Central memory CD8-positive, alpha-beta T cell (primary cell): ENCODE measurements around the gene AGPAT4.
A peak's percentile ranks its signal among the peaks of the same experiment; 100 is the strongest.

Source experiments
- ATAC-seq: fragments of 150-1000 bp; cut with Tn5 transposase; replicated peaks from 2 replicates; pipeline ENCODE4 v1.10.0; 2022; ENCODE audit warnings: mild to moderate bottlenecking, moderate FRiP score, moderate number of reproducible peaks; ENCODE audit not compliant: poor library complexity, severe bottlenecking; ENCODE audit errors: extremely low read depth
- DNase-seq, 2 donors: peaks; one replicate each; pipeline ENCODE4 v3.0.0; 2021; ENCODE audit warnings: low spot score in 2 of 2
- H3K27ac Mint-ChIP-seq: one replicate; pipeline ENCODE4 v1.8.0; 2022; ENCODE audit warnings: low read depth, mild to moderate bottlenecking, moderate library complexity, mixed read lengths
- H3K27me3 Mint-ChIP-seq: one replicate; pipeline ENCODE4 v1.8.0; 2022; ENCODE audit warnings: mixed read lengths
- H3K36me3 Mint-ChIP-seq: one replicate; pipeline ENCODE4 v1.8.0; 2022; ENCODE audit warnings: mild to moderate bottlenecking, moderate library complexity, mixed read lengths; ENCODE audit not compliant: insufficient read depth
- H3K4me1 Mint-ChIP-seq: one replicate; pipeline ENCODE4 v1.8.0; 2022; ENCODE audit warnings: mixed read lengths
- H3K4me3 Mint-ChIP-seq: one replicate; pipeline ENCODE4 v1.8.0; 2022; ENCODE audit warnings: mild to moderate bottlenecking, moderate library complexity, mixed read lengths
- H3K9me3 Mint-ChIP-seq: one replicate; pipeline ENCODE4 v1.8.0; 2022; ENCODE audit warnings: mixed read lengths

AGPAT4 gene

GRCh38 chr6:161139304-161139765 lies 134.5 kb downstream of the AGPAT4 start:
- Mint-ChIP-seq H3K4me3 (no peak overlapping the region), H3K27ac (peak overlapping the region; percentile 4), H3K4me1 (no peaks in the 10 kb centered on the region), H3K27me3 (no peaks in the 10 kb centered on the region), H3K9me3 (no peaks in the 10 kb centered on the region), H3K36me3 (peaks cover 6% of the 10 kb centered on the region)
- ATAC-seq (no peak), DNase-seq (no peak)

- Mint-ChIP-seq H3K4me3 (no peak overlapping the region), H3K27ac (peak overlapping the region; percentile 4), H3K27me3 (no peaks in the 10 kb centered on the region), H3K4me1 (no peaks in the 10 kb centered on the region), H3K36me3 (peaks cover 6% of the 10 kb centered on the region), H3K9me3 (no peaks in the 10 kb centered on the region)
- no peak for ATAC-seq
- DNase-seq, result peak in 1 of 2 donors; percentile 7
Observed at GRCh38 chr6:161138543-161139303, 135.1 kb downstream of the AGPAT4 start.

- peaks cover 6% of the 10 kb centered on the region for H3K36me3 Mint-ChIP-seq
- H3K4me1 Mint-ChIP-seq, result no peaks in the 10 kb centered on the region
- no peak overlapping the region for H3K4me3 Mint-ChIP-seq
- no peak overlapping the region for H3K27ac Mint-ChIP-seq
- no peaks in the 10 kb centered on the region for H3K9me3 Mint-ChIP-seq
- no peaks in the 10 kb centered on the region for H3K27me3 Mint-ChIP-seq
- ATAC-seq, result no peak
- DNase-seq, result peak in 1 of 2 donors; percentile 8
Observed at GRCh38 chr6:161137839-161138542, 135.9 kb downstream of the AGPAT4 start.

- DNase-seq, result peak in 1 of 2 donors; percentile 3
- no peaks in the 10 kb centered on the region for H3K9me3 Mint-ChIP-seq
- H3K4me3 Mint-ChIP-seq, result no peak overlapping the region
- H3K36me3 Mint-ChIP-seq, result peaks cover 6% of the 10 kb centered on the region
- H3K27me3 Mint-ChIP-seq, result no peaks in the 10 kb centered on the region
- H3K27ac Mint-ChIP-seq, result no peak overlapping the region
- H3K4me1 Mint-ChIP-seq, result no peaks in the 10 kb centered on the region
- ATAC-seq, result no peak
Observed at GRCh38 chr6:161137320-161137719, 136.5 kb downstream of the AGPAT4 start.

- no peak overlapping the region for H3K27ac Mint-ChIP-seq
- H3K36me3 Mint-ChIP-seq, result peaks cover 5% of the 10 kb centered on the region
- no peaks in the 10 kb centered on the region for H3K27me3 Mint-ChIP-seq
- DNase-seq, result peak in 1 of 2 donors; percentile 2
- H3K9me3 Mint-ChIP-seq, result no peaks in the 10 kb centered on the region
- H3K4me1 Mint-ChIP-seq, result no peaks in the 10 kb centered on the region
- no peak for ATAC-seq
- no peak overlapping the region for H3K4me3 Mint-ChIP-seq
Observed at GRCh38 chr6:161136655-161137054, 137.2 kb downstream of the AGPAT4 start.

- H3K9me3 Mint-ChIP-seq, result no peaks in the 10 kb centered on the region
- no peak overlapping the region for H3K27ac Mint-ChIP-seq
- no peak overlapping the region for H3K4me3 Mint-ChIP-seq
- H3K36me3 Mint-ChIP-seq, result peaks cover 4% of the 10 kb centered on the region
- H3K27me3 Mint-ChIP-seq, result no peaks in the 10 kb centered on the region
- DNase-seq, result peak in 1 of 2 donors; percentile 3
- ATAC-seq, result no peak
- no peaks in the 10 kb centered on the region for H3K4me1 Mint-ChIP-seq
Observed at GRCh38 chr6:161135695-161136591, 137.9 kb downstream of the AGPAT4 start.

GRCh38 chr6:161134550-161135298 lies 139.1 kb downstream of the AGPAT4 start:
- Mint-ChIP-seq H3K36me3 (peaks cover 2% of the 10 kb centered on the region), H3K9me3 (no peaks in the 10 kb centered on the region), H3K27me3 (no peaks in the 10 kb centered on the region), H3K4me3 (no peak overlapping the region), H3K27ac (no peak overlapping the region), H3K4me1 (peaks cover 5% of the 10 kb centered on the region)
- no peak for ATAC-seq
- no peak for DNase-seq

GRCh38 chr6:161133963-161134362 lies 139.9 kb downstream of the AGPAT4 start:
- Mint-ChIP-seq H3K4me1 (peaks cover 5% of the 10 kb centered on the region), H3K27ac (no peak overlapping the region), H3K36me3 (peaks cover 2% of the 10 kb centered on the region), H3K4me3 (no peak overlapping the region), H3K27me3 (no peaks in the 10 kb centered on the region), H3K9me3 (no peaks in the 10 kb centered on the region)
- DNase-seq, result peak in 1 of 2 donors; percentile 8
- ATAC-seq, result no peak

- Mint-ChIP-seq H3K36me3 (peaks cover 1% of the 10 kb centered on the region), H3K27ac (no peak overlapping the region), H3K27me3 (no peaks in the 10 kb centered on the region), H3K4me3 (no peak overlapping the region), H3K9me3 (no peaks in the 10 kb centered on the region), H3K4me1 (peaks cover 6% of the 10 kb centered on the region)
- ATAC-seq (no peak), DNase-seq (no peak)
Observed at GRCh38 chr6:161132384-161132783, 141.5 kb downstream of the AGPAT4 start.

- H3K27ac Mint-ChIP-seq, result no peak overlapping the region
- no peak for ATAC-seq
Observed at GRCh38 chr6:161130967-161131766, 142.7 kb downstream of the AGPAT4 start.

GRCh38 chr6:161130541-161130940 lies 143.3 kb downstream of the AGPAT4 start:
- Mint-ChIP-seq H3K27ac (no peak overlapping the region), H3K9me3 (no peaks in the 10 kb centered on the region), H3K36me3 (peaks cover 6% of the 10 kb centered on the region), H3K27me3 (no peaks in the 10 kb centered on the region), H3K4me1 (peaks cover 9% of the 10 kb centered on the region), H3K4me3 (no peak overlapping the region)
- ATAC-seq, result no peak
- no peak for DNase-seq

More at GRCh38 chr6:161130967-161131766, 142.7 kb downstream of the AGPAT4 start:
- H3K9me3 Mint-ChIP-seq, result no peaks in the 10 kb centered on the region
- peaks cover 1% of the 10 kb centered on the region for H3K36me3 Mint-ChIP-seq
- H3K4me1 Mint-ChIP-seq, result peaks cover 9% of the 10 kb centered on the region
- DNase-seq, result no peak
- no peak overlapping the region for H3K4me3 Mint-ChIP-seq
- H3K27me3 Mint-ChIP-seq, result no peaks in the 10 kb centered on the region
